T1000 (cell line): ENCODE measurements around the gene BTK.

Experiments used
- DNase-seq: peaks from one replicate; lab custom pipeline; 2025; ENCODE audit warnings: mixed read lengths; lab: John Stamatoyannopoulos, UW

The BTK gene

GRCh38 chrX:101385795-101386541, at the start of gene BTK:
Gene BTK, minus strand, starts transcription at chrX:101386191. Its CDS starts 10,907 bp downstream, at chrX:101375284.
- no peak for DNase-seq

- DNase-seq = no peak
Measured at GRCh38 chrX:101430457-101431078, 44.6 kb upstream of the BTK start.

GRCh38 chrX:101429934-101430333, 43.9 kb upstream of the BTK start:
- DNase-seq = no peak

GRCh38 chrX:101427954-101428353, 42.0 kb upstream of the BTK start:
- no peak for DNase-seq

- DNase-seq = no peak
Measured at GRCh38 chrX:101419489-101419888, 33.5 kb upstream of the BTK start.

- no peak for DNase-seq
Measured at GRCh38 chrX:101417981-101418841, 32.2 kb upstream of the BTK start.

- no peak for DNase-seq
Measured at GRCh38 chrX:101417190-101417589, 31.2 kb upstream of the BTK start.

- DNase-seq = no peak
Measured at GRCh38 chrX:101416691-101417090, 30.7 kb upstream of the BTK start.

GRCh38 chrX:101415180-101416145, 29.5 kb upstream of the BTK start:
- DNase-seq = peak; percentile 1

GRCh38 chrX:101411984-101412383, 26.0 kb upstream of the BTK start:
- DNase-seq = no peak

GRCh38 chrX:101410461-101410860, 24.5 kb upstream of the BTK start:
- DNase-seq = no peak

- no peak for DNase-seq
Measured at GRCh38 chrX:101409043-101409442, 23.1 kb upstream of the BTK start.

- no peak for DNase-seq
Measured at GRCh38 chrX:101408532-101408841, 22.5 kb upstream of the BTK start.

- DNase-seq = peak; percentile 72
Measured at GRCh38 chrX:101407748-101408531, 21.9 kb upstream of the BTK start, which contains the start of the genes GLA and HNRNPH2. Gene GLA, minus strand, starts transcription at chrX:101407925. Its CDS starts 22 bp downstream, at chrX:101407903. Gene HNRNPH2, plus strand, starts transcription at chrX:101408222. Its CDS starts 3,767 bp downstream, at chrX:101411989.

- no peak for DNase-seq
Measured at GRCh38 chrX:101407167-101407747, 21.3 kb upstream of the BTK start.

- no peak for DNase-seq
Measured at GRCh38 chrX:101399825-101400224, 13.8 kb upstream of the BTK start.

GRCh38 chrX:101398694-101399093, 12.7 kb upstream of the BTK start:
- no peak for DNase-seq

GRCh38 chrX:101397779-101398178, 11.8 kb upstream of the BTK start:
- no peak for DNase-seq

- no peak for DNase-seq
Measured at GRCh38 chrX:101395789-101396188, 9.8 kb upstream of the BTK start.

GRCh38 chrX:101394372-101394771, 8.4 kb upstream of the BTK start:
- no peak for DNase-seq
